ENCODE data around the gene RALGAPA1. TPM values are rescaled to one million over a fixed set of nuclear protein-coding genes. Genes with fewer than 3 reads are reported as not detected.

The RALGAPA1 gene
- total and polyA plus RNA-seq, 9 of the 15 experiments (the other 6 are each of a cell fraction or from before 2014, with no cell fraction given): 2.5 to 16.3 (median 6.2) TPM

- no peak for ATAC-seq
- H3K4me3 ChIP-seq: no peak overlapping the region
- H3K9ac ChIP-seq (ENCODE audit: insufficient read depth in 1 of 2, low read depth in 2 of 2, low read length in 2 of 2): no peak overlapping the region
- no peaks in the 10 kb centered on the region for H4K20me1 ChIP-seq (replicated peaks; ENCODE audit: control insufficient read depth, insufficient read depth, low read length)
- no peak overlapping the region for H3K27ac ChIP-seq (ENCODE audit: extremely low read depth, low read depth, low read length)
- ChIA-PET CTCF (ENCODE audit: low intra/inter-chr PET ratio) (no interaction called here), POLR2A (no interaction called here)
- H3K36me3 ChIP-seq (ENCODE audit: control insufficient read depth, insufficient read depth, low read length): no peaks in the 10 kb centered on the region
- H3K27me3 ChIP-seq (ENCODE audit: control insufficient read depth in 2 of 2, insufficient read depth in 2 of 2, low read length in 2 of 2): no peaks in the 10 kb centered on the region
- in situ Hi-C loops (cut with MboI): no loop called here
- H3K79me2 ChIP-seq (ENCODE audit: control insufficient read depth, insufficient read depth, low read length): no peaks in the 10 kb centered on the region
- intact Hi-C loops (cut with micrococcal nuclease): no loop called here
- DNase-seq (ENCODE audit: extremely low read depth in 1 of 4, low spot score in 3 of 4): no peak
- H3K4me2 ChIP-seq (ENCODE audit: insufficient read depth, low read length): no peak overlapping the region
- FAIRE-seq: no peak
- H3K9me1 ChIP-seq (ENCODE audit: control insufficient read depth, insufficient read depth, low read length): no peaks in the 10 kb centered on the region
- H3K9me3 ChIP-seq (replicated peaks; ENCODE audit: control insufficient read depth, insufficient read depth, low read depth, low read length): no peaks in the 10 kb centered on the region
- no peaks in the 10 kb centered on the region for H3K4me1 ChIP-seq (replicated peaks in 1 of 2; ENCODE audit: control insufficient read depth in 2 of 2, insufficient read depth in 2 of 2, low read length in 2 of 2)
- H2AFZ ChIP-seq (ENCODE audit: low read depth, low read length): no peak overlapping the region
- 50% methylated on average over 1 of the region's 2 CpGs for WGBS (ENCODE audit: insufficient coverage, low coverage, missing lambda C conversion rate)
- TF ChIP-seq ZNF408 (CRISPR knock-in tag; IDR thresholded peaks at IDR 0.05; ENCODE audit: low read depth) (no peak), ZFP36 (IDR thresholded peaks at IDR 0.05; ENCODE audit: low read depth, low read length, partially characterized antibody) (no peak), SMARCA4 (IDR thresholded peaks at IDR 0.05) (no peak), MTA2 (IDR thresholded peaks at IDR 0.05; ENCODE audit: low read depth) (no peak), CHAMP1 (IDR thresholded peaks at IDR 0.05) (no peak), AFF4 (CRISPR knock-in tag; IDR thresholded peaks at IDR 0.05) (no peak), ZNF583 (CRISPR knock-in tag; IDR thresholded peaks at IDR 0.05) (no peak), CCNT2 (IDR thresholded peaks at IDR 0.05; ENCODE audit: borderline replicate concordance, extremely low read depth, insufficient read length, low read depth, low read length) (no peak)
- BruUV-seq (replicated peaks): no TSS peak
Measured at GRCh38 chr14:35637269-35637668, 171.8 kb downstream of the RALGAPA1 start.

Measured in K562 (cell line).